ENCODE measurements around the gene IGIP. TPM values are rescaled to one million over a fixed set of nuclear protein-coding genes. Genes with fewer than 3 reads are reported as not detected.

Gene IGIP
- total and polyA plus RNA-seq, 5 donors from 2014 or later = 0.06 to 2.3 (median 0.31) TPM; not detected in 1

DNA sequence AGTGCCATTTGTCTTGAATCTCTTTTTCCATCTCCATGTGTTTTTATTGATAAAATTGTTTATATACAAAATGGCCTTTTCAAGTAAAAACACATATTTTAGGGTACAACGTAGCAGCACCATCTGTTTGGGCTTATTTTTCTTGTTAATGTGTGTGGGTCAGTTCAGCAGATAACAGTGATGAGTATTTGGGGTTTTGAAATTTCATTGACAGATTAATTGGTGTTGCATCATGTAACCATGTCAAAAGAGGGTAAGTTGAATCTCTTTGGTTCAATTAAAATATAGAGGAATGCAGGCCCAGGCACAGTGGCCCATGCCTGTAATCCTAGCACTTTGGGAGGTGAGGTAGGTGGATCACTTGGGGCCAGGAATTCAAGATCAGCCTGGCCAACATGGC, 31.9 kb upstream of the IGIP start:
- Mint-ChIP-seq H3K36me3 (peaks cover 4% of the 10 kb centered on the region), H3K4me3 (no peak overlapping the region), H3K27ac (no peak overlapping the region), H3K27me3 (peaks cover 54% of the 10 kb centered on the region), H3K9me3 (peaks cover 2 to 21% (median 9%) of the 10 kb centered on the region in 7 donors), H3K4me1 (no peaks in the 10 kb centered on the region)
- no peaks in the 10 kb centered on the region for H3K4me1 ChIP-seq (ENCODE audit: control insufficient read depth, insufficient read depth, low read length, poor library complexity, severe bottlenecking)
- H3K9me3 ChIP-seq (ENCODE audit: control insufficient read depth in 2 of 2, low read length in 2 of 2) = peaks cover 19 to 20% of the 10 kb centered on the region in 2 experiments
- no peak for ATAC-seq (ENCODE audit: low read depth in 2 of 2)
- no peak for DNase-seq
- H3K36me3 ChIP-seq (ENCODE audit: control insufficient read depth, insufficient read depth, low read length) = no peaks in the 10 kb centered on the region
- H3K4me3 ChIP-seq (ENCODE audit: low read depth, low read length) = no peak overlapping the region
- no peak overlapping the region for H3K27ac ChIP-seq (ENCODE audit: insufficient read depth, low read length, poor library complexity, severe bottlenecking)
- H3K27me3 ChIP-seq (ENCODE audit: control insufficient read depth, insufficient read depth, low read length) = peaks cover 12% of the 10 kb centered on the region

DNA sequence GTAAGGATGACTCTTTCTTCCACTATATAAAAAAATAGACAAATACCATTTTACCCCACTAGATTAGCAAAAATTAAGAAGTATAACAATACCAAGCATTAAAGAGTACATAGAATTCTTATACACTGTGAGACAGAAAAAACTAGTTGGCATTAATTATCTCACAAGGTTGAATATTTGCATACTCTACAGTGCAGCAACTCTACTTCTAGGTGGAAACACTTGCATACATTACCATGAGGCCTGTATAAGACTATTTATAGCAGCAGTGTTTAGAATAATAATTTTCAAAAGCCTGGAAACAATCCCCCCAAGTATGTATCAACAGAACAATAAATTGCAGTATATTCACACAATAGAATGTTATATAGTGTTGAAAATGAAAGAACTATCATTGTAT, 30.8 kb upstream of the IGIP start:
- H3K4me1 ChIP-seq (ENCODE audit: control insufficient read depth, insufficient read depth, low read length, poor library complexity, severe bottlenecking) = no peaks in the 10 kb centered on the region
- no peak overlapping the region for H3K4me3 Mint-ChIP-seq
- H3K36me3 Mint-ChIP-seq = peaks cover 4% of the 10 kb centered on the region
- H3K9me3 Mint-ChIP-seq = peaks cover 2 to 12% (median 7%) of the 10 kb centered on the region in 7 donors
- H3K27ac ChIP-seq (ENCODE audit: insufficient read depth, low read length, poor library complexity, severe bottlenecking) = no peak overlapping the region
- H3K27me3 Mint-ChIP-seq = peaks cover 50% of the 10 kb centered on the region
- no peaks in the 10 kb centered on the region for H3K4me1 Mint-ChIP-seq
- peaks cover 12% of the 10 kb centered on the region for H3K27me3 ChIP-seq (ENCODE audit: control insufficient read depth, insufficient read depth, low read length)
- no peak for DNase-seq
- H3K27ac Mint-ChIP-seq = no peak overlapping the region
- no peak for ATAC-seq (ENCODE audit: low read depth in 2 of 2)
- peaks cover 11 to 14% of the 10 kb centered on the region in 2 experiments for H3K9me3 ChIP-seq (ENCODE audit: control insufficient read depth in 2 of 2, low read length in 2 of 2)
- H3K36me3 ChIP-seq (ENCODE audit: control insufficient read depth, insufficient read depth, low read length) = no peaks in the 10 kb centered on the region
- H3K4me3 ChIP-seq (ENCODE audit: low read depth, low read length) = no peak overlapping the region

DNA sequence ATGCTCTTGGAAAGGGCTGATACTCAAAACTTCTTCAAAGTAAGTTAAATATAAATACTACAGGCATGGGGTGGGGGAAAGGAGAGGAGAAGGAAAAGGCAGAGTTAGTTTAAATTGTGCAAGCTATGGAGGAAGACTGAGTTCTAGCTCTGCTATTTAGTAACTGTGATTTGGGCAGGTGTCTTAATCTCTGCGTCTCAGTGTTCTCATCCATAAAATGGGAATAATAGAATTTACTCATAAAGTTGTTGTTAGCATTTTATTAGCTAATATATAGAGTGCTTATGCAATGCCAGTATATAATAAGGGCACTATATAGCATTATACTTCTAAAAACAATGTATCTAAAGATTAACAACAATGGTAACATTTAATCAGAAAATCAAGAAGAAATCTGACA, 24.6 kb upstream of the IGIP start:
- H3K27me3 Mint-ChIP-seq = peaks cover 47% of the 10 kb centered on the region
- peaks cover 0 to 2% (median under 1%) of the 10 kb centered on the region in 4 donors for H3K4me1 Mint-ChIP-seq
- Histone ChIP-seq H3K4me1 (ENCODE audit: control insufficient read depth, insufficient read depth, low read length, poor library complexity, severe bottlenecking) (no peaks in the 10 kb centered on the region), H3K4me3 (ENCODE audit: low read depth, low read length) (no peak overlapping the region), H3K27ac (ENCODE audit: insufficient read depth, low read length, poor library complexity, severe bottlenecking) (no peak overlapping the region), H3K9me3 (ENCODE audit: control insufficient read depth in 2 of 2, low read length in 2 of 2) (no peaks in the 10 kb centered on the region), H3K27me3 (ENCODE audit: control insufficient read depth, insufficient read depth, low read length) (peaks cover 2% of the 10 kb centered on the region), H3K36me3 (ENCODE audit: control insufficient read depth, insufficient read depth, low read length) (no peaks in the 10 kb centered on the region)
- H3K36me3 Mint-ChIP-seq = no peaks in the 10 kb centered on the region
- peaks cover 0 to 3% (median 0%) of the 10 kb centered on the region in 7 donors for H3K9me3 Mint-ChIP-seq
- H3K4me3 Mint-ChIP-seq = no peak overlapping the region
- DNase-seq (no peak), ATAC-seq (ENCODE audit: low read depth in 2 of 2) (no peak)
- H3K27ac Mint-ChIP-seq = no peak overlapping the region

DNA sequence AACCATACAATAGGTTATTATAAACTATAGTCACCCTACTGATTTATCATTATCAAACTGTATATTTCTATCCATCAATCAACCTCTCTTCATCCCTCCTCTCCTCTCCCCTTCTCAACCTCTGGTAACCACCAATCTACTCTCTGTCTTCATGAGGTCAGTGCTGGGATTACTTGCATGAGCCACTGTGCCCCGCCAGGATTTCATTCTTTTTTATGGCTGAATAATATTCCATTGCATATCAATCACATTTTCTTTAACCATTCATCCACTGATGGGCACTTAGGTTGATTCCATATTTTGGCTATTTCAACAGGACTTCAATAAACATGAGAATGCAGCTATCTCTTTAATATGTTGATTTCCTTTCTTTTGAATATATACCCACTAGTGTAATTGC, 22.6 kb upstream of the IGIP start:
- no peak for ATAC-seq (ENCODE audit: low read depth in 2 of 2)
- H3K27me3 Mint-ChIP-seq = peaks cover 53% of the 10 kb centered on the region
- no peaks in the 10 kb centered on the region for H3K36me3 Mint-ChIP-seq
- H3K4me1 Mint-ChIP-seq = peaks cover 5 to 16% (median 13%) of the 10 kb centered on the region in 4 donors
- DNase-seq = no peak
- H3K4me3 Mint-ChIP-seq = peak overlapping the region in 1 of 4 donors; percentile 48
- H3K4me3 ChIP-seq (ENCODE audit: low read depth, low read length) = no peak overlapping the region
- no peaks in the 10 kb centered on the region for H3K36me3 ChIP-seq (ENCODE audit: control insufficient read depth, insufficient read depth, low read length)
- no peak overlapping the region for H3K27ac Mint-ChIP-seq
- peaks cover 0 to 3% (median 0%) of the 10 kb centered on the region in 7 donors for H3K9me3 Mint-ChIP-seq
- H3K9me3 ChIP-seq (ENCODE audit: control insufficient read depth in 2 of 2, low read length in 2 of 2) = no peaks in the 10 kb centered on the region
- H3K27me3 ChIP-seq (ENCODE audit: control insufficient read depth, insufficient read depth, low read length) = peaks cover 2% of the 10 kb centered on the region
- H3K27ac ChIP-seq (ENCODE audit: insufficient read depth, low read length, poor library complexity, severe bottlenecking) = no peak overlapping the region
- H3K4me1 ChIP-seq (ENCODE audit: control insufficient read depth, insufficient read depth, low read length, poor library complexity, severe bottlenecking) = peaks cover 13% of the 10 kb centered on the region

DNA sequence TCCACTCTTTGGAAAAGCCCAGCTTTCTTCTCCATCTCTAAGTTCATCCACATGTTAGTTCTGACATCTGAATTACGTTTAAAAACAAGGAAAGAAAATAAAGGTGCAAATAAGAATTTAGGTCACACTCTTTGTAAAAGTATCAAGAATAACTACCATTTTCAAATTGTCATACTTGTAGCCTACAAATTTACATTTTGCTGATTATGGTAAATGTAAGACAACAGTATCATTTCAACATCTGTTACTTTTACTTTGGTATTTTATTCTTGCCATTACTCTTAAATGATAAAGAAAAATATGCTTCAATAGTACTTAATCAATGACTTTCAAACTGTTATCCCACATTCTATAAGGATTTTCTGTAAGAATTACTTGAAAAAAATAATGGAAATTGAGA, 21.6 kb upstream of the IGIP start:
- H3K27ac Mint-ChIP-seq = no peak overlapping the region
- Histone ChIP-seq H3K4me1 (ENCODE audit: control insufficient read depth, insufficient read depth, low read length, poor library complexity, severe bottlenecking) (peaks cover 22% of the 10 kb centered on the region), H3K27ac (ENCODE audit: insufficient read depth, low read length, poor library complexity, severe bottlenecking) (no peak overlapping the region), H3K4me3 (ENCODE audit: low read depth, low read length) (no peak overlapping the region), H3K27me3 (ENCODE audit: control insufficient read depth, insufficient read depth, low read length) (peaks cover 2% of the 10 kb centered on the region), H3K36me3 (ENCODE audit: control insufficient read depth, insufficient read depth, low read length) (no peaks in the 10 kb centered on the region), H3K9me3 (ENCODE audit: control insufficient read depth in 2 of 2, low read length in 2 of 2) (no peaks in the 10 kb centered on the region)
- no peak overlapping the region for H3K4me3 Mint-ChIP-seq
- no peak for ATAC-seq (ENCODE audit: low read depth in 2 of 2)
- no peaks in the 10 kb centered on the region for H3K36me3 Mint-ChIP-seq
- peaks cover 57% of the 10 kb centered on the region for H3K27me3 Mint-ChIP-seq
- no peak for DNase-seq
- H3K9me3 Mint-ChIP-seq = peaks cover 0 to 3% (median 0%) of the 10 kb centered on the region in 7 donors
- peaks cover 11 to 25% (median 15%) of the 10 kb centered on the region in 4 donors for H3K4me1 Mint-ChIP-seq

DNA sequence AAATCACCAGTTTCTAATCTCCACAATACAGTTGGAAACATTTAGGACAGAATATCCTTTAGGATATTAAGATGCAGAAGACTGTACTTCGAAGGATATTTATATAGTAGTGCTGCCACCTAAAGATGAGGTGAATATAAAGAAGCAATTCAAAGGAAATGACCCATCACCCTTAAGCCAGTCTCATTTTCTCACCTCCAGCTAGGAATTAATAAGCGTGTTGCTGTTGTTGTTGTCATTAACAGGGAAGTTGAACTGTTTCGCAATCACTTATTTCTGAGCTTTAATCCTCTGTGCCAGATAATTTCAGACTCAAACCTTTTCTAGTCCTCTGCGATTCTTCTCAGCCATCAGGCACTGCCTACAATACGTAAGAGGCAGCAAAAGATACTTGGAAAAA, 19.6 kb upstream of the IGIP start:
- Mint-ChIP-seq H3K4me1 (peaks cover 18 to 34% (median 21%) of the 10 kb centered on the region in 4 donors), H3K27me3 (peaks cover 49% of the 10 kb centered on the region), H3K4me3 (peak overlapping the region; percentile 88 to 96 (median 94)), H3K9me3 (peaks cover 0 to 2% (median 0%) of the 10 kb centered on the region in 7 donors), H3K36me3 (no peaks in the 10 kb centered on the region), H3K27ac (peak overlapping the region in 1 of 3 donors; percentile 97)
- Histone ChIP-seq H3K4me1 (ENCODE audit: control insufficient read depth, insufficient read depth, low read length, poor library complexity, severe bottlenecking) (peaks cover 28% of the 10 kb centered on the region), H3K4me3 (ENCODE audit: low read depth, low read length) (no peak overlapping the region), H3K27ac (ENCODE audit: insufficient read depth, low read length, poor library complexity, severe bottlenecking) (no peak overlapping the region), H3K9me3 (ENCODE audit: control insufficient read depth in 2 of 2, low read length in 2 of 2) (no peaks in the 10 kb centered on the region), H3K36me3 (ENCODE audit: control insufficient read depth, insufficient read depth, low read length) (no peaks in the 10 kb centered on the region), H3K27me3 (ENCODE audit: control insufficient read depth, insufficient read depth, low read length) (peaks cover 12% of the 10 kb centered on the region)
- no peak for DNase-seq
- ATAC-seq (ENCODE audit: low read depth in 2 of 2) = no peak

- H3K4me3 Mint-ChIP-seq = peak overlapping the region; percentile 88 to 96 (median 94)
- H3K27ac Mint-ChIP-seq = peak overlapping the region; percentile 97 to 99 (median 97)
- no peaks in the 10 kb centered on the region for H3K36me3 Mint-ChIP-seq
- DNase-seq (no peak), ATAC-seq (ENCODE audit: low read depth in 2 of 2) (no peak)
- Histone ChIP-seq H3K9me3 (ENCODE audit: control insufficient read depth in 2 of 2, low read length in 2 of 2) (no peaks in the 10 kb centered on the region), H3K4me1 (ENCODE audit: control insufficient read depth, insufficient read depth, low read length, poor library complexity, severe bottlenecking) (peaks cover 28% of the 10 kb centered on the region), H3K36me3 (ENCODE audit: control insufficient read depth, insufficient read depth, low read length) (no peaks in the 10 kb centered on the region), H3K27ac (ENCODE audit: insufficient read depth, low read length, poor library complexity, severe bottlenecking) (peak overlapping the region; percentile 94), H3K4me3 (ENCODE audit: low read depth, low read length) (peak overlapping the region; percentile 42), H3K27me3 (ENCODE audit: control insufficient read depth, insufficient read depth, low read length) (peaks cover 12% of the 10 kb centered on the region)
- H3K27me3 Mint-ChIP-seq = peaks cover 51% of the 10 kb centered on the region
- peaks cover 0 to 2% (median 0%) of the 10 kb centered on the region in 7 donors for H3K9me3 Mint-ChIP-seq
- peaks cover 21 to 39% (median 24%) of the 10 kb centered on the region in 4 donors for H3K4me1 Mint-ChIP-seq
Measured at GRCh38 chr5:140106805-140107311, 18.9 kb upstream of the IGIP start.

Data from CD4-positive, CD25-positive, alpha-beta regulatory T cell (primary cell).